Mesodermal cell (in vitro differentiated cells): ENCODE data around the gene STAC3.

Experiments
- H3K27ac ChIP-seq: 2 replicates; pipeline ENCODE4 v1.7.0; 2013; ENCODE audit warnings: mild to moderate bottlenecking, low read depth, low read length, moderate library complexity; ENCODE audit not compliant: severe bottlenecking
- H3K36me3 ChIP-seq: 2 replicates; pipeline ENCODE4 v1.7.1; 2013; ENCODE audit warnings: mild to moderate bottlenecking, low read length, moderate library complexity; ENCODE audit not compliant: control insufficient read depth, insufficient read depth
- H3K4me1 ChIP-seq: one replicate; pipeline ENCODE4 v1.7.1; 2013; ENCODE audit warnings: mild to moderate bottlenecking, low read length; ENCODE audit not compliant: insufficient read depth, control insufficient read depth, poor library complexity, severe bottlenecking
- H3K4me3 ChIP-seq: 2 replicates; pipeline ENCODE4 v1.7.0; 2013; ENCODE audit warnings: low read length, control low read depth, mild to moderate bottlenecking; ENCODE audit not compliant: insufficient read depth, poor library complexity, severe bottlenecking; ENCODE audit errors: extremely low read depth
- H3K9me3 ChIP-seq: 2 replicates; pipeline ENCODE4 v1.7.1; 2013; ENCODE audit warnings: mild to moderate bottlenecking, low read length, moderate library complexity; ENCODE audit not compliant: control insufficient read depth
- WGBS, 2 experiments: methylation state at CpG; one replicate each; pipeline ENCODE4 v1.1.5; 2013; ENCODE audit warnings: missing lambda C conversion rate in 2 of 2; ENCODE audit not compliant: insufficient coverage in 2 of 2; 5-methylcytosine and 5-hydroxymethylcytosine counted together

STAC3 gene

DNA sequence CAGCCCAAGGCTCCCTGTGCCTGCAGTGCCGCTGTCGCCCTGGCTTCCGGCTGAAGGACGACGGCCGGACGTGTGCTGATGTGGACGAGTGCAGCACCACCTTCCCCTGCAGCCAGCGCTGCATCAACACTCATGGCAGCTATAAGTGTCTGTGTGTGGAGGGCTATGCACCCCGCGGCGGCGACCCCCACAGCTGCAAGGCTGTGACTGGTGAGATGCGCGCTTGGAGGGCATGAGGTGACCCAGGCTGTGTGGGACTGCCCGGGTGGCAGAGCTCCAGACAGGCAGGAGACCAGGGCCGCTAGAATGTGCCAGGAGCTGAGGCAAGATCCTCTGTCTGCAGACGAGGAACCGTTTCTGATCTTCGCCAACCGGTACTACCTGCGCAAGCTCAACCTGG lies 54.0 kb downstream of the STAC3 start:
- Histone ChIP-seq H3K27ac (no peak overlapping the region), H3K36me3 (peaks cover 97% of the 10 kb centered on the region), H3K4me1 (no peaks in the 10 kb centered on the region), H3K9me3 (no peaks in the 10 kb centered on the region), H3K4me3 (no peak overlapping the region)
- 95 to 98% methylated on average over 16 to 21 of the region's 22 CpGs for WGBS, 2 experiments

DNA sequence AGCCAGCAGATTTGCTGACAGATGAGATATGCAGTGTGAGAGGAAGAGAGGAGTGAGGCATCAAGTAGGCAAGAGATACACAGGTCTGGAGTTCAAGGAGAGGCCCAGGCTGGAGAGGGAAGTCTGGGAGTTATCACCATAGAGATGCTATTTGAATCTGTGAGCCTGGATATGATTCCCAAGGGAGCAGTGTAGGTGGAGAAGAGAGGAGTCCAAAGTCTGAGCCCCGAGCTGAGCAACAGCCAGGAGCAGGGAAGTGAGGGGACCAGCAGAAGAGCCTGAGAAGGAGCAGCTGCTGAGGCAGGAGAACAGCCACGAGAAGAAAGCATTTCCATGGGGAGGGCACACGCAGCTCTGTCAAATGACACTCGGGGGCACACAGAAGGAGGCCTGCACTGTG lies 54.5 kb downstream of the STAC3 start:
- WGBS, 2 experiments: 92 to 98% methylated on average over 4 of the region's 4 CpGs
- H3K9me3 ChIP-seq: no peaks in the 10 kb centered on the region
- H3K27ac ChIP-seq: no peak overlapping the region
- H3K4me1 ChIP-seq: no peaks in the 10 kb centered on the region
- H3K36me3 ChIP-seq: peaks cover 97% of the 10 kb centered on the region
- no peak overlapping the region for H3K4me3 ChIP-seq

DNA sequence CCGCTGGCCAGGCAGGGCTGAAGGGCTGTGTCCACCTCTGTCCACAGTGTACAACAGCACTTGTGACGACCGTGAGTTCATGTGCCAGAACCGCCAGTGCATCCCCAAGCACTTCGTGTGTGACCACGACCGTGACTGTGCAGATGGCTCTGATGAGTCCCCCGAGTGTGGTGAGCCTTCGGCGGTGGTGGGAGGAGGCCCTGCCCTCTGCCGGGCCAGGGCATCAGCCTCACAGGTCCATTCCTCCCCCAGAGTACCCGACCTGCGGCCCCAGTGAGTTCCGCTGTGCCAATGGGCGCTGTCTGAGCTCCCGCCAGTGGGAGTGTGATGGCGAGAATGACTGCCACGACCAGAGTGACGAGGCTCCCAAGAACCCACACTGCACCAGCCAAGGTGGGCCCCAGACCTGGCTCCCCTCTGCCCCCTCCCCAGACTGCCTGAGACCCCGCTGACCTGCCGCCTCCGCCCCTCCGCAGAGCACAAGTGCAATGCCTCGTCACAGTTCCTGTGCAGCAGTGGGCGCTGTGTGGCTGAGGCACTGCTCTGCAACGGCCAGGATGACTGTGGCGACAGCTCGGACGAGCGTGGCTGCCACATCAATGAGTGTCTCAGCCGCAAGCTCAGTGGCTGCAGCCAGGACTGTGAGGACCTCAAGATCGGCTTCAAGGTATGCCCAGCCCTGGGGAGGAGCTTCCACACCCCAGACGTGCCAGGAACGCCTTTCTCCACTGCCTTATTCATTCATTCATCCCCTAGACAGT lies 55.2 kb downstream of the STAC3 start:
- WGBS, 2 experiments: 92 to 93% methylated on average over 27 to 32 of the region's 34 CpGs
- Histone ChIP-seq H3K27ac (no peak overlapping the region), H3K36me3 (peaks cover 97% of the 10 kb centered on the region), H3K4me1 (no peaks in the 10 kb centered on the region), H3K9me3 (no peaks in the 10 kb centered on the region), H3K4me3 (no peak overlapping the region)

DNA sequence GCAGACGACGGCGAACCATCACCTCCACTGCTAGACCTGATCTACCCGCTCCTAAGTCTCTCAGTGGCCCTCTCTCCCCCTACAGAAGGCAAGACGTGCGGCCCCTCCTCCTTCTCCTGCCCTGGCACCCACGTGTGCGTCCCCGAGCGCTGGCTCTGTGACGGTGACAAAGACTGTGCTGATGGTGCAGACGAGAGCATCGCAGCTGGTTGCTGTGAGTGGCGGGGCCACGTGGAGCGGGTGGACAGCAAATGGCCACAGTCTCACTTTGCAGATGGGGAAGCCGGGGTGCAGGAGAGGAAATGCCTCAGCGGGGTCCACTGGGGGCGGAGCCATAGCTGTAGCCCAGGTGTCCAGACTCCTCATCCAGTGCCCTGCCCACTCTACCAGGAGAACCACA lies 55.8 kb downstream of the STAC3 start:
- Histone ChIP-seq H3K27ac (no peak overlapping the region), H3K4me1 (no peaks in the 10 kb centered on the region), H3K9me3 (no peaks in the 10 kb centered on the region), H3K4me3 (no peak overlapping the region), H3K36me3 (peaks cover 98% of the 10 kb centered on the region)
- 96% methylated on average over 12 to 19 of the region's 19 CpGs for WGBS, 2 experiments

DNA sequence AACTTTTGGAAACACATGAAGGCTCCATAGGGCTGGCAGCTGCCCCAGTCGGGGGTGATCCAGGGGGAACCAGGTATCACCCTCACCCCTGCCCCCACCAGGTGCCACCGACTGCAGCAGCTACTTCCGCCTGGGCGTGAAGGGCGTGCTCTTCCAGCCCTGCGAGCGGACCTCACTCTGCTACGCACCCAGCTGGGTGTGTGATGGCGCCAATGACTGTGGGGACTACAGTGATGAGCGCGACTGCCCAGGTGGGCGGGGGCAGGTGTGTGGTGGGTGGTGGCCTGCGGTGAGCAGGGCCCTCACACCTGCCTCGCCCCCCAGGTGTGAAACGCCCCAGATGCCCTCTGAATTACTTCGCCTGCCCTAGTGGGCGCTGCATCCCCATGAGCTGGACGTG lies 56.7 kb downstream of the STAC3 start:
- no peak overlapping the region for H3K4me3 ChIP-seq
- H3K36me3 ChIP-seq: peaks cover 98% of the 10 kb centered on the region
- H3K4me1 ChIP-seq: no peaks in the 10 kb centered on the region
- WGBS, 2 experiments: 94 to 96% methylated on average over 11 to 15 of the region's 18 CpGs
- H3K27ac ChIP-seq: no peak overlapping the region
- no peaks in the 10 kb centered on the region for H3K9me3 ChIP-seq

DNA sequence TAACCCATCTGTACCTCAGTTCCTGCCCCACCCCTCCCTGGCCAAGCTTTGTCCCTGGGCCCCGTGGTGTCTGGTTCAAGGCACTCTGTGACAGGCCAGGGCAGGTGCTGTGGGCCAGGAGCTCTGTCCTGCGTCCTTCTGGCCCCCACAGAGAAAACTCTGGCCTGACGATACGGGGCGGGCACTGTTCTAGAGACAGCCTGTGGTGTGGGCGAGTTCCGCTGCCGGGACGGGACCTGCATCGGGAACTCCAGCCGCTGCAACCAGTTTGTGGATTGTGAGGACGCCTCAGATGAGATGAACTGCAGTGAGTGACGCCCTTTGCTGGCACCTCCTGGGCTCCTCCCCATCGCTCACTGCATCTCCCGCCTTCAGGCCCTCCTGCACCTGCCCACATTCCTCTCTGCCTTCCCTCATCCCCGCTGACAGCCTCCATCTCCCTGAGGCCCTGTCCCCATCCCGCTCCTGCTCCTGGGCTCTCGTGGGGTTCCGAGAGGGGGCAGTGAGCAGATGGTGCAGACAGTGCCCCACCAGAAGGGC lies 57.2 kb downstream of the STAC3 start:
- Histone ChIP-seq H3K4me1 (no peaks in the 10 kb centered on the region), H3K9me3 (no peaks in the 10 kb centered on the region), H3K36me3 (peaks cover 98% of the 10 kb centered on the region), H3K4me3 (no peak overlapping the region), H3K27ac (no peak overlapping the region)
- 91 to 94% methylated on average over 16 to 17 of the region's 19 CpGs for WGBS, 2 experiments
